HAP-1 (cell line): ENCODE measurements around the gene MAPT.
"Not testable (repeated sequence)": the region's sequence is repeated elsewhere in the genome, so short reads cannot be mapped to it uniquely, and the experiment has no call there.

Experiments
- DNase-seq, 2 experiments: peaks; one replicate each; pipeline ENCODE4 v3.0.0-alpha.2; 2016 to 2020; ENCODE audit warnings: low spot score in 2 of 2
- H3K27me3 ChIP-seq: fragments of 250-450 bp; sonication (Bioruptor Pico); 2 replicates; pipeline ENCODE4 v1.5.1; 2020; ENCODE audit warnings: low read depth, mild to moderate bottlenecking, moderate library complexity
- H3K36me3 ChIP-seq: fragments of 250-450 bp; sonication (Bioruptor Pico); replicated peaks from 2 replicates; pipeline ENCODE4 v1.5.1; 2020; ENCODE audit warnings: mild to moderate bottlenecking
- H3K4me1 ChIP-seq: fragments of 250-450 bp; sonication (Bioruptor Pico); 2 replicates; pipeline ENCODE4 v1.5.1; 2020; ENCODE audit warnings: mild to moderate bottlenecking
- H3K4me3 ChIP-seq: fragments of 250-450 bp; sonication (Bioruptor Pico); 2 replicates; pipeline ENCODE4 v1.5.1; 2020; ENCODE audit warnings: mild to moderate bottlenecking, moderate library complexity
- H3K9me3 ChIP-seq: fragments of 250-450 bp; sonication (Bioruptor Pico); 2 replicates; pipeline ENCODE4 v1.5.1; 2020; ENCODE audit warnings: mild to moderate bottlenecking, moderate library complexity
- in situ Hi-C: fragments of 300-500 bp; cut with MboI; formaldehyde crosslinking; loops from 3 replicates; pipeline ENCODE4 v1.14.3; 2020; ENCODE audit warnings: low sequenced_read_pairs, inconsistent platforms, mixed read lengths

The MAPT gene

GRCh38 chr17:45851464-45851863 is 42.9 kb upstream of the MAPT start:
- H3K9me3 ChIP-seq, result no peaks in the 10 kb centered on the region
- no peak overlapping the region for H3K4me3 ChIP-seq
- peaks cover 6% of the 10 kb centered on the region for H3K27me3 ChIP-seq
- DNase-seq, result no peak
- in situ Hi-C loops, result no loop called here
- H3K36me3 ChIP-seq, result no peaks in the 10 kb centered on the region
- no peaks in the 10 kb centered on the region for H3K4me1 ChIP-seq

GRCh38 chr17:45851873-45852272 is 42.5 kb upstream of the MAPT start:
- Histone ChIP-seq H3K36me3 (no peaks in the 10 kb centered on the region), H3K9me3 (no peaks in the 10 kb centered on the region), H3K4me1 (no peaks in the 10 kb centered on the region), H3K27me3 (peaks cover 6% of the 10 kb centered on the region), H3K4me3 (no peak overlapping the region)
- in situ Hi-C loops, result no loop called here
- no peak for DNase-seq

DNA sequence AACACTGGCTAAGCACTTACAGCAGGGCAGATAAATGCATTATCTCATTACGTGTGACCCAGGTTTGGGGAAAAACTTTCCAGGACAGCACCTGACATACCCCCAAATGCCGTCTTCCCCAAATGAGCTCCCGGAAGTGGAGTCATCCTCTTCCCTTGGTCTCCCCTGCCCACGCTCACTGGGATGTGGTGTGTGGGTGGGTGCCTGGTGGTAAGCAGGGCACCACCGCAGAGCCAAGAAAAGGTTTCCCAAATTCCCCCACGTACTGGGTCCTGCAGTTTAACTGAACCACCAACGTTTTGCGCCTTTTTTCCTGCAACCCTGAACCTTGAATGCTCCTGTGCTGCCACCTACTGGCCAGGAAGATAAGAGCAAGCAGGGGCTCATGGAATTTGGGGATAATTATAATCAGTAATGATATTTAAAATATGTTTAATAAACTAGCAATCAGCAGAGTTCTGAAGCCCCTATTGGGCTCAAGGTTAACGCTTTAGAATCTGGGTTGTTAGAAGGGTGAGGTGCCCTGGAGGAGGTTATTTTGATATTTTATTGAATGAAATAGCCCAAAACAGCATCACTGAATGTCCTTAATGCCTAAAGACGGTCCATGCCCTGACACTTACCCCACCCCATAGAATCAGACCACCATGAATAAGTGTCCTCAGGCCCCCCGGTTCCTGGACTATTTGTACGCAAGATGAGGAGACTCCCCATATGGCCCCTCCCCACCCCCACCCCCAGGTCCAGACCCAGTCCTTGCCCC is 41.6 kb upstream of the MAPT start:
- DNase-seq, result peak; percentile 58 to 84
- in situ Hi-C loops, result no loop called here
- H3K27me3 ChIP-seq, result peaks cover 6% of the 10 kb centered on the region
- H3K4me3 ChIP-seq, result no peak overlapping the region
- H3K9me3 ChIP-seq, result no peaks in the 10 kb centered on the region
- no peaks in the 10 kb centered on the region for H3K36me3 ChIP-seq
- no peaks in the 10 kb centered on the region for H3K4me1 ChIP-seq

DNA sequence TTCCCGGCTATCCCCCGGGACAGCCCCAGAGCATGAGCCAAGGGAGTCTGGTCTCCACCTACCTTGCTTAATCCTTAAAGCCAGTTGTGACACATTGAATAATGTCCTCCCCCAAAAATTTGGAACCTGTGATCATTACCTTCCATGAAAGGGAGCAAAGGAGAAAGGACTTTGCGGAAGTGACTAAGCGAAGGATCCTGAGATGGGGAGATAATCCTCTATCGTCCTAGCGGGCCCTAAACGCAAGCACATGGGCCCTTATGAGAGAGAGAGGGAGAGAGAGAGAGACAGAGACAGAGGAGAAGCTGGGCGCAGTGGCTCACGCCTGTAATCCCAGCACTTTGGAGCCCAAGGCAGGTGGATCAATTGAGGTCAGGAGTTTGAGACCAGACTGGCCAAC is 40.1 kb upstream of the MAPT start:
- Histone ChIP-seq H3K4me1 (no peaks in the 10 kb centered on the region), H3K27me3 (peaks cover 6% of the 10 kb centered on the region), H3K36me3 (no peaks in the 10 kb centered on the region), H3K4me3 (no peak overlapping the region), H3K9me3 (no peaks in the 10 kb centered on the region)
- no peak for DNase-seq
- in situ Hi-C loops, result no loop called here

DNA sequence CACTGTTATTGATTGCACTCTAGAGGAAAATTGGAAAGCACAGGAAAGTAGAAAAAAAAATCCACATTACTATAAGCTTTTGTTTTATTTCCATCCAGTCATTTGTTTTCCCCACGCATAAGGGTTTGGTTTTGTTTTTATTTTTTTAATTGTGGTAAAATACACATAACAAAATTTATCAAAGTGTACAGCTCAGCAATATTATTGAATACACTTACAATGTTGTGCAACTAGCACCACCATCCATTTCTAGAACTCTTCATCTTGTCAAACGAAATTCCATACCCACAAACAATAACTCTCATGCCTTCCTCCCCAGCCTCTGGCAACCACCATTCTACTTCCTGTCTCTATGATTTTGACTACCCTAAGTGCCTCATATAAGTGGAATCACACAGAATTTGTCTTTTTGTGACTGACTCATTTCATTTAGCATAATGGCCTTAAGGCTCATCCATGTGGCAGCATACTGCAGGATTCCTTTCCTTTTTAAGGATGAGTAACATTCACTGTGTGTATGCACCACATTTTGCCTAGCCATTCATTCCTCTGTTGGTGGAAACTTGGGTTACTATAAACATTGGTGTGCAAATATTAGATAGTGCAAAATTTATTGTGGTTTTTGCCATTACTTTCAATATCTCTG is 38.5 kb upstream of the MAPT start:
- no peaks in the 10 kb centered on the region for H3K4me1 ChIP-seq
- no peak overlapping the region for H3K4me3 ChIP-seq
- peaks cover 6% of the 10 kb centered on the region for H3K27me3 ChIP-seq
- DNase-seq, result no peak
- H3K9me3 ChIP-seq, result no peaks in the 10 kb centered on the region
- in situ Hi-C loops, result no loop called here
- no peaks in the 10 kb centered on the region for H3K36me3 ChIP-seq

GRCh38 chr17:45857977-45858708 is 36.2 kb upstream of the MAPT start:
- DNase-seq, result peak; percentile 15 to 69
- no peaks in the 10 kb centered on the region for H3K36me3 ChIP-seq
- in situ Hi-C loops, result no loop called here
- no peaks in the 10 kb centered on the region for H3K9me3 ChIP-seq
- H3K4me3 ChIP-seq, result no peak overlapping the region
- H3K4me1 ChIP-seq, result no peaks in the 10 kb centered on the region
- peaks cover 9% of the 10 kb centered on the region for H3K27me3 ChIP-seq

GRCh38 chr17:45861165-45861564 is 33.2 kb upstream of the MAPT start:
- 0 out of 2 replicates have a peak, but pooled peaks cover 2% of the 10 kb centered on the region for H3K4me1 ChIP-seq
- no peak for DNase-seq
- H3K9me3 ChIP-seq, result no peaks in the 10 kb centered on the region
- H3K27me3 ChIP-seq, result peaks cover 36% of the 10 kb centered on the region
- H3K4me3 ChIP-seq, result no peak overlapping the region
- H3K36me3 ChIP-seq, result no peaks in the 10 kb centered on the region
- in situ Hi-C loops, result no loop called here

DNA sequence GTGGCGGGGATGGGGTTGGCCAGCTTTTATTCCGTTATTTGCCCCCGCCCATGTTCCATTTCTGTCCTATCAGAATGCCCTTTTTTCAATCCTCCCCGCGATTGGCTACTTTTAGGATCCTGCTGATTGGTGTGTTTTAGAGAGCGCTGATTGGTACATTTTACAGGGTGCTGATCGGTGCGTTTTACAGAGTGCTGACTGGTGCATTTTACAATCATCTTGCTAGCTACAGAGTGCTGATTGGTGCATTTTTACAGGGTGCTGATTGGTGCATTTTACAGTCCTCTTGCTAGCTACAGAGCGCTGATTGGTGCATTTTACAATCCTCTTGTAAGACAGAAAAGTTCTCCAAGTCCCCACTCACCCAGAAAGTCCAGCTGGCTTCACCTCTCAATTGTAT is 32.2 kb upstream of the MAPT start:
- H3K4me3 ChIP-seq, H3K9me3 ChIP-seq, DNase-seq, H3K36me3 ChIP-seq, H3K4me1 ChIP-seq, in situ Hi-C loops: not testable (repeated sequence)
- H3K27me3 ChIP-seq, result peaks cover 35% of the 10 kb centered on the region

GRCh38 chr17:45863857-45864654 is 30.3 kb upstream of the MAPT start:
- Histone ChIP-seq H3K4me3 (no peak overlapping the region), H3K36me3 (no peaks in the 10 kb centered on the region), H3K4me1 (peaks cover 2% of the 10 kb centered on the region; the same call in 1 of the 2 replicates), H3K9me3 (no peaks in the 10 kb centered on the region), H3K27me3 (peaks cover 35% of the 10 kb centered on the region)
- in situ Hi-C loops, result no loop called here
- no peak for DNase-seq

- Histone ChIP-seq H3K9me3 (no peaks in the 10 kb centered on the region), H3K4me1 (peaks cover 2% of the 10 kb centered on the region; the same call in 1 of the 2 replicates), H3K36me3 (no peaks in the 10 kb centered on the region), H3K4me3 (no peak overlapping the region), H3K27me3 (peaks cover 33% of the 10 kb centered on the region)
- in situ Hi-C loops, result no loop called here
- DNase-seq, result no peak
These were observed 27.2 kb upstream of the MAPT start for GRCh38 chr17:45867171-45867570.

DNA sequence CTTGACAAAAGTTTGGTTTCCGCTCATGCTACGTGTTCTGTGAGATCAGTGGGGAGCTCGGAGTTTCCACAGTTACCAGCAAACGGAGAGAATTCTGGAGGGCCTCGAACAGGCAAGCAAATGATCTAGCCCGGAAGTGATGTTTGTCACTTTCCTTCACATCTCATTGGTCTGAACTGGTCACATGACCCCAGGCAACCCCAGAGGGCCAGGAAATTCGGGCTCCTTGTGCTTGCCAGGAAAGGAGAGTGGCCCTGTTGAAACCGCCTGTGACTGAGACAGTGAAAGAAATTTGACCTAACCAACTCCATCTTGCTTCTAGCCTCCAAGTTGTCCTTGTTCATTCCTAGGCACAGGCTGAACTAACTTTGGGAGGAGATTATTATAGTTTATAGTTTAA is 26.7 kb upstream of the MAPT start:
- peaks cover 32% of the 10 kb centered on the region for H3K27me3 ChIP-seq
- H3K4me3 ChIP-seq, result no peak overlapping the region
- H3K4me1 ChIP-seq, result peaks cover 2% of the 10 kb centered on the region; the same call in 1 of the 2 replicates
- H3K9me3 ChIP-seq, result no peaks in the 10 kb centered on the region
- in situ Hi-C loops, result no loop called here
- peak in 1 of 2 experiments; percentile 36 for DNase-seq
- H3K36me3 ChIP-seq, result no peaks in the 10 kb centered on the region

GRCh38 chr17:45868276-45868675 is 26.1 kb upstream of the MAPT start:
- Histone ChIP-seq H3K36me3 (no peaks in the 10 kb centered on the region), H3K4me3 (no peak overlapping the region), H3K27me3 (peaks cover 27% of the 10 kb centered on the region), H3K4me1 (peaks cover 2% of the 10 kb centered on the region; the same call in 1 of the 2 replicates), H3K9me3 (no peaks in the 10 kb centered on the region)
- in situ Hi-C loops, result no loop called here
- no peak for DNase-seq

DNA sequence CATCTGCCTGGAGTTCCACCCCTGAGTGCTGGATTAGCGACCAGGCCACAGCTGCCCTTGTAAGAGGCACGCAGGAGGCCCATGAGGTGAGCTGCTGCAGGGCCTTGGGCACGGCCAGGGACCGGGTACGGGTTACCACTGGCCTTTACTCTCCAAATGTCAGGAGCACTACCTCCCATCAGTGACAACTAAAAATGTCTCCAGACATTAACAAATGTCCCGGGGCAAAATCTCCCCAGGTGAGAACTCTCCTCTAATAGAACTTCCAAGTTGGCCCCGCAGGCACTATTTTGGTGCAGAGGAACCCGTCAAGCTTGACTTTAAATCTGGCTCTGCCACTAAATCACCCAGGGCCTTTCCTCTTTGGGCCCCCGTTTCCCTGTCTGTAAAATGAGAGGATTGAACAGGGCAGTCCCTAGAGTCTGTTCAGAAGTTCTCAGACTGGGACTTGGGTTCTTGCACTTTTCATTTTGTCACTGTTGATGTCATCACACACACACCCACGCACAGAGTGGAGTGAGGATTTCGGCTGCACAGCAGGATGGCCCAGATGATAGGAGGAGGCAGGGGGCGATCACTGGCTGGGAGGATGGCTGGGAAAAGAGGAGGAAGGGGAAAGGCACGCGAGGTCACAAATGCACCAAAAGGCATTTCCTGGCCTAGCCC is 24.5 kb upstream of the MAPT start:
- DNase-seq, result no peak
- in situ Hi-C loops, result no loop called here
- H3K27me3 ChIP-seq, result peaks cover 12% of the 10 kb centered on the region

More for the DNA sequence above, 24.5 kb upstream of the MAPT start:
- H3K36me3 ChIP-seq, result no peaks in the 10 kb centered on the region
- H3K4me1 ChIP-seq, result peaks cover 2% of the 10 kb centered on the region; the same call in 1 of the 2 replicates
- H3K9me3 ChIP-seq, result no peaks in the 10 kb centered on the region
- H3K4me3 ChIP-seq, result no peak overlapping the region
